CD4-positive, CD25-positive, alpha-beta regulatory T cell (primary cell): ENCODE data around the gene EIF3K. TPM values are rescaled to one million over a fixed set of nuclear protein-coding genes. Genes with fewer than 3 reads are reported as not detected.

Experiments
- ATAC-seq, 2 donors: fragments of 150-1000 bp; cut with Tn5 transposase; one replicate each; pipeline ENCODE4 v1.10.0; 2021; ENCODE audit warnings: low read depth in 2 of 2, moderate number of reproducible peaks in 2 of 2, moderate library complexity in 1 of 2
- DNase-seq, 3 donors: peaks; one replicate each; pipeline versions ENCODE4 v3.0.0 to v3.0.0-alpha.2; 2012 to 2022; ENCODE audit warnings: mixed read lengths in 1 of 3
- H3K27ac ChIP-seq: one replicate; pipeline ENCODE4 v1.7.0; 2013; ENCODE audit warnings: mild to moderate bottlenecking, low read length; ENCODE audit not compliant: insufficient read depth, poor library complexity, severe bottlenecking
- H3K27me3 ChIP-seq: one replicate; pipeline ENCODE4 v1.7.0; 2013; ENCODE audit warnings: low read length; ENCODE audit not compliant: control insufficient read depth, insufficient read depth
- H3K36me3 ChIP-seq: one replicate; pipeline ENCODE4 v1.7.0; 2013; ENCODE audit warnings: mild to moderate bottlenecking, low read length, moderate library complexity; ENCODE audit not compliant: control insufficient read depth, insufficient read depth
- H3K4me1 ChIP-seq: 2 replicates; pipeline ENCODE4 v1.7.0; 2013; ENCODE audit warnings: mild to moderate bottlenecking, low read length; ENCODE audit not compliant: insufficient read depth, control insufficient read depth, poor library complexity, severe bottlenecking
- H3K4me3 ChIP-seq: one replicate; pipeline ENCODE4 v1.7.0; 2013; ENCODE audit warnings: low read depth, mild to moderate bottlenecking, low read length, moderate library complexity
- H3K9me3 ChIP-seq, 2 experiments: 1 replicate in 1 of 2; 2 replicates in 1 of 2; pipeline ENCODE4 v1.7.0; 2013; ENCODE audit warnings: low read length in 2 of 2, mild to moderate bottlenecking in 1 of 2, moderate library complexity in 1 of 2; ENCODE audit not compliant: control insufficient read depth in 2 of 2
- H3K27ac Mint-ChIP-seq, 3 donors: one replicate each; pipeline ENCODE4 v1.8.0; 2020 to 2022; ENCODE audit warnings: mild to moderate bottlenecking in 3 of 3, mixed read lengths in 3 of 3, moderate library complexity in 2 of 3
- H3K27me3 Mint-ChIP-seq: one replicate; pipeline ENCODE4 v1.8.0; 2022; ENCODE audit warnings: mild to moderate bottlenecking, mixed read lengths
- H3K36me3 Mint-ChIP-seq: one replicate; pipeline ENCODE4 v1.8.0; 2020; ENCODE audit warnings: mixed read lengths
- H3K4me1 Mint-ChIP-seq, 4 donors: one replicate each; pipeline ENCODE4 v1.8.0; 2020 to 2022; ENCODE audit warnings: mixed read lengths in 4 of 4, mild to moderate bottlenecking in 1 of 4
- H3K4me3 Mint-ChIP-seq, 4 donors: one replicate each; pipeline ENCODE4 v1.8.0; 2020 to 2022; ENCODE audit warnings: mild to moderate bottlenecking in 4 of 4, mixed read lengths in 4 of 4, moderate library complexity in 3 of 4
- H3K9me3 Mint-ChIP-seq, 7 donors: one replicate each; pipeline ENCODE4 v1.8.0; 2020 to 2022; ENCODE audit warnings: mixed read lengths in 7 of 7, mild to moderate bottlenecking in 3 of 7, moderate library complexity in 2 of 7
- polyA plus RNA-seq, 4 donors: library from polyadenylated mRNA; unstranded; fragments of 300-500 nt; fragmentation: Illumina TruSeq; gene quantifications; one replicate each; pipeline ENCODE4 v1.2.3, GENCODE V29; 2021
- total RNA-seq: library from RNA; stranded (reverse); gene quantifications from one replicate; pipeline ENCODE4 v1.2.3, GENCODE V29; 2022

The EIF3K gene
- total and polyA plus RNA-seq, 5 donors from 2014 or later, result 319 to 508 (median 474) TPM

DNA sequence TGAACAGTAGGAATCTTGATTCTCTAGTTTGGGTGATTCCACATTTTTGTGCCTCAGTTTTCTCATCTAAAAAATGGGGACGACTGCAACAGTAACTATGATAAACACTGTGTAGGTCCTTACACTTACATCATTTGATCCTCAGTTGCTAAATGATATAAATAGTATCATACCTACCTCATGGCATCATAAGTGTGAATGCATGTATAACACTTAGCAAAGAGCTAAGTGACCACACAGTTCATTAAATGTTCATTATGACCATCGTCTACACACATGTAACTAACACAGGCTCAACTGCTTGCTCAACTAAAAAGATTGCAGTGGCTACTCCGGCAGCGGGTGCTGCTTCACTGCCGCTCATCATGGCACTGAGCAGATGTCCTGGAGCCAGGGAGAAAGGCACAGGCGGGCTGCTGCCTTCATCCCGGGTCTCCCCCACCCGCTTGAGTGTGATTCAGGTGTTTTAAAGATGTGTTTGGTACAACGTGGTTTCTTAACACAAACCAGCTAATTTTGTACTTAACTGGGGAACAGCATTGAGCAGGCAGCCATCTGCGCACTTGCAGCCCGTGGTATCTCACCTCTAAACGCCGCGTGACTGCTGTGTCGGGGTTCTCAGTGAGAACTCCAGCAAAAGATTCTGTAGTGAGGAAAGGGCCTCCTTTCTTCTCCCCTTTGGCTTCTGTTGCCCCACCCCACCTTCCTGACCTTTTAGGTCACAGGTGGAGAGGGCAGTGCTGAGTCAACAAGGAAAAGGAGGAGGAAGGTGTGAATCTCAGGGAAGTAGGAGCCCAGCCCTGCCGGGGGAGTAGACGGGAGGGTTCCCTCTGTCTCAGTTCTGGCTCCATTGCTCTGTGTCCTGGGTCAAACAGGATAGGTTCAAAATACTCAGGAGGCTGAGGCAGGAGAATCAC is 16.8 kb downstream of the EIF3K start:
- Mint-ChIP-seq H3K36me3 (peaks cover 22% of the 10 kb centered on the region), H3K4me3 (no peak overlapping the region), H3K27me3 (no peaks in the 10 kb centered on the region), H3K27ac (peak overlapping the region in 1 of 3 donors; percentile 42), H3K9me3 (no peaks in the 10 kb centered on the region), H3K4me1 (peaks cover 11 to 39% (median 21%) of the 10 kb centered on the region in 4 donors)
- Histone ChIP-seq H3K36me3 (peaks cover 25% of the 10 kb centered on the region), H3K4me1 (peaks cover 32% of the 10 kb centered on the region), H3K9me3 (no peaks in the 10 kb centered on the region), H3K4me3 (no peak overlapping the region), H3K27me3 (no peaks in the 10 kb centered on the region), H3K27ac (peak overlapping the region; percentile 70)
- ATAC-seq (no peak), DNase-seq (no peak)

GRCh38 chr19:38638461-38638860 is 19.5 kb downstream of the EIF3K start:
- Histone ChIP-seq H3K9me3 (no peaks in the 10 kb centered on the region), H3K27me3 (no peaks in the 10 kb centered on the region), H3K4me1 (peaks cover 32% of the 10 kb centered on the region), H3K27ac (no peak overlapping the region), H3K36me3 (peaks cover 9% of the 10 kb centered on the region), H3K4me3 (no peak overlapping the region)
- Mint-ChIP-seq H3K27ac (no peak overlapping the region), H3K4me1 (peaks cover 11 to 39% (median 20%) of the 10 kb centered on the region in 4 donors), H3K27me3 (no peaks in the 10 kb centered on the region), H3K36me3 (peaks cover 9% of the 10 kb centered on the region), H3K4me3 (no peak overlapping the region), H3K9me3 (no peaks in the 10 kb centered on the region)
- ATAC-seq (no peak), DNase-seq (no peak)

- Mint-ChIP-seq H3K4me1 (peaks cover 7 to 35% (median 17%) of the 10 kb centered on the region in 4 donors), H3K36me3 (peaks cover 6% of the 10 kb centered on the region), H3K9me3 (no peaks in the 10 kb centered on the region), H3K27ac (no peak overlapping the region), H3K27me3 (no peaks in the 10 kb centered on the region), H3K4me3 (no peak overlapping the region)
- Histone ChIP-seq H3K27me3 (no peaks in the 10 kb centered on the region), H3K4me3 (no peak overlapping the region), H3K36me3 (peaks cover 9% of the 10 kb centered on the region), H3K9me3 (no peaks in the 10 kb centered on the region), H3K27ac (no peak overlapping the region), H3K4me1 (peaks cover 28% of the 10 kb centered on the region)
- no peak for DNase-seq
- ATAC-seq, result no peak
Measured at GRCh38 chr19:38639679-38640078, 20.7 kb downstream of the EIF3K start.

- ATAC-seq, result no peak
- H3K4me1 Mint-ChIP-seq, result peaks cover 5 to 28% (median 14%) of the 10 kb centered on the region in 4 donors
- H3K9me3 Mint-ChIP-seq, result no peaks in the 10 kb centered on the region
- Histone ChIP-seq H3K36me3 (peaks cover 4% of the 10 kb centered on the region), H3K27me3 (no peaks in the 10 kb centered on the region), H3K27ac (no peak overlapping the region), H3K9me3 (no peaks in the 10 kb centered on the region), H3K4me3 (no peak overlapping the region), H3K4me1 (peaks cover 21% of the 10 kb centered on the region)
- no peak for DNase-seq
- peaks cover 4% of the 10 kb centered on the region for H3K36me3 Mint-ChIP-seq
- no peak overlapping the region for H3K4me3 Mint-ChIP-seq
- no peak overlapping the region for H3K27ac Mint-ChIP-seq
- no peaks in the 10 kb centered on the region for H3K27me3 Mint-ChIP-seq
Measured at GRCh38 chr19:38640368-38640767, 21.4 kb downstream of the EIF3K start.

- ATAC-seq, result no peak
- H3K9me3 ChIP-seq, result no peaks in the 10 kb centered on the region
- H3K36me3 ChIP-seq, result no peaks in the 10 kb centered on the region
- H3K4me3 ChIP-seq, result no peak overlapping the region
- no peaks in the 10 kb centered on the region for H3K36me3 Mint-ChIP-seq
- H3K27ac Mint-ChIP-seq, result no peak overlapping the region
- H3K27me3 ChIP-seq, result no peaks in the 10 kb centered on the region
- DNase-seq, result no peak
- peaks cover 0 to 12% (median 7%) of the 10 kb centered on the region in 4 donors for H3K4me1 Mint-ChIP-seq
- peaks cover 7% of the 10 kb centered on the region for H3K4me1 ChIP-seq
- peak overlapping the region in 1 of 4 donors; percentile 66 for H3K4me3 Mint-ChIP-seq
- no peaks in the 10 kb centered on the region for H3K9me3 Mint-ChIP-seq
- no peak overlapping the region for H3K27ac ChIP-seq
- no peaks in the 10 kb centered on the region for H3K27me3 Mint-ChIP-seq
Measured at GRCh38 chr19:38642176-38642575, 23.2 kb downstream of the EIF3K start.

GRCh38 chr19:38644719-38645118 is 25.7 kb downstream of the EIF3K start:
- Mint-ChIP-seq H3K36me3 (no peaks in the 10 kb centered on the region), H3K9me3 (peaks cover 0 to 2% (median 0%) of the 10 kb centered on the region in 7 donors), H3K4me1 (peaks cover 0 to 27% (median 13%) of the 10 kb centered on the region in 4 donors), H3K27ac (no peak overlapping the region), H3K4me3 (no peak overlapping the region), H3K27me3 (no peaks in the 10 kb centered on the region)
- Histone ChIP-seq H3K36me3 (no peaks in the 10 kb centered on the region), H3K9me3 (no peaks in the 10 kb centered on the region), H3K27ac (no peak overlapping the region), H3K27me3 (no peaks in the 10 kb centered on the region), H3K4me3 (no peak overlapping the region), H3K4me1 (peaks cover 22% of the 10 kb centered on the region)
- DNase-seq, result no peak
- ATAC-seq, result no peak

- H3K4me1 Mint-ChIP-seq, result peaks cover 5 to 50% (median 33%) of the 10 kb centered on the region in 4 donors
- H3K36me3 Mint-ChIP-seq, result peaks cover 2% of the 10 kb centered on the region
- peak within 1 kb of the TSS; percentile 91 to 98 (median 96) for H3K4me3 Mint-ChIP-seq
- Histone ChIP-seq H3K36me3 (no peaks in the 10 kb centered on the region), H3K27ac (peak within 1 kb of the TSS; percentile 75), H3K4me3 (peak within 1 kb of the TSS; percentile 97), H3K4me1 (peaks cover 46% of the 10 kb centered on the region), H3K9me3 (no peaks in the 10 kb centered on the region), H3K27me3 (no peaks in the 10 kb centered on the region)
- peaks cover 0 to 2% (median 0%) of the 10 kb centered on the region in 7 donors for H3K9me3 Mint-ChIP-seq
- peak within 1 kb of the TSS; percentile 95 to 98 (median 95) for H3K27ac Mint-ChIP-seq
- ATAC-seq, result peak; percentile 87 to 90
- peak; percentile 98 to 100 (median 100) for DNase-seq
- no peaks in the 10 kb centered on the region for H3K27me3 Mint-ChIP-seq
Measured at GRCh38 chr19:38647368-38647965, 28.5 kb downstream of the EIF3K start, which contains the start of gene ACTN4. Gene ACTN4 (plus strand): TSS chr19:38647649. CDS start chr19:38647746, 97 bp downstream.
